ENCODE data around the gene DTYMK. TPM values are rescaled to one million over a fixed set of nuclear protein-coding genes. Genes with fewer than 3 reads are reported as not detected.

The DTYMK gene
- polyA plus RNA-seq, 1 of the 3 experiments (the other 2 are of a cell fraction) = 51.1 TPM

DNA sequence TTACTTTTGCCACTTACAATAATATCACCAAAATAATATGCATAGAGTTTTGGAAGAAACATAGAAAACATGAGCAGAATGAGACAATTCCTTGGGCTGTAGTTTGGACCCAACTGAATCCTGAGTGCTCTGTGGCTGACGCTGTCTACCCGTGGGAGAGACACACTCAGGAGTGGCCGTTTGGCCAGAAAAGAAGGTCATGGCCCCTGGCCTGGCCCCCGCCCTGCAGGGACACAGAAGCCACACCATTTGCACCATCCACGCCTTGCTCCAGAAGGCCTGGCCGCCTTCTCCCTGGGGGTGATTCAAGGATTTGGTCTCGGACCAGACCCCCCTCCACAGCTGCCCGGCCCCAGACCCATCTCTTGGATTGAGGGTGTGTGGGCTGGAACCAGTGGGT lies 41.4 kb upstream of the DTYMK start:
- peaks cover 4 to 10% of the 10 kb centered on the region in 2 experiments for H3K36me3 ChIP-seq (replicated peaks in 1 of 2; ENCODE audit: control insufficient read depth in 1 of 2, insufficient read depth in 2 of 2, low read length in 1 of 2)
- H3K4me1 ChIP-seq (ENCODE audit: control insufficient read depth in 1 of 2, insufficient read depth in 2 of 2, low read depth in 1 of 2, low read length in 1 of 2) = peaks cover 0 to 2% of the 10 kb centered on the region in 2 experiments; a peak in 1 of 4 replicates
- H3K4me2 ChIP-seq = no peak overlapping the region
- TF ChIP-seq, protein P1, sequence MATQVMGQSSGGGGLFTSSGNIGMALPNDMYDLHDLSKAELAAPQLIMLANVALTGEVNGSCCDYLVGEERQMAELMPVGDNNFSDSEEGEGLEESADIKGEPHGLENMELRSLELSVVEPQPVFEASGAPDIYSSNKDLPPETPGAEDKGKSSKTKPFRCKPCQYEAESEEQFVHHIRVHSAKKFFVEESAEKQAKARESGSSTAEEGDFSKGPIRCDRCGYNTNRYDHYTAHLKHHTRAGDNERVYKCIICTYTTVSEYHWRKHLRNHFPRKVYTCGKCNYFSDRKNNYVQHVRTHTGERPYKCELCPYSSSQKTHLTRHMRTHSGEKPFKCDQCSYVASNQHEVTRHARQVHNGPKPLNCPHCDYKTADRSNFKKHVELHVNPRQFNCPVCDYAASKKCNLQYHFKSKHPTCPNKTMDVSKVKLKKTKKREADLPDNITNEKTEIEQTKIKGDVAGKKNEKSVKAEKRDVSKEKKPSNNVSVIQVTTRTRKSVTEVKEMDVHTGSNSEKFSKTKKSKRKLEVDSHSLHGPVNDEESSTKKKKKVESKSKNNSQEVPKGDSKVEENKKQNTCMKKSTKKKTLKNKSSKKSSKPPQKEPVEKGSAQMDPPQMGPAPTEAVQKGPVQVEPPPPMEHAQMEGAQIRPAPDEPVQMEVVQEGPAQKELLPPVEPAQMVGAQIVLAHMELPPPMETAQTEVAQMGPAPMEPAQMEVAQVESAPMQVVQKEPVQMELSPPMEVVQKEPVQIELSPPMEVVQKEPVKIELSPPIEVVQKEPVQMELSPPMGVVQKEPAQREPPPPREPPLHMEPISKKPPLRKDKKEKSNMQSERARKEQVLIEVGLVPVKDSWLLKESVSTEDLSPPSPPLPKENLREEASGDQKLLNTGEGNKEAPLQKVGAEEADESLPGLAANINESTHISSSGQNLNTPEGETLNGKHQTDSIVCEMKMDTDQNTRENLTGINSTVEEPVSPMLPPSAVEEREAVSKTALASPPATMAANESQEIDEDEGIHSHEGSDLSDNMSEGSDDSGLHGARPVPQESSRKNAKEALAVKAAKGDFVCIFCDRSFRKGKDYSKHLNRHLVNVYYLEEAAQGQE (IDR thresholded peaks at IDR 0.05; ENCODE audit: low read depth, low read length) = no peak
- TF ChIP-seq SIN3A (IDR thresholded peaks at IDR 0.05; ENCODE audit: borderline replicate concordance, low read depth, low read length) (no peak), USF1 (IDR thresholded peaks at IDR 0.05; ENCODE audit: borderline replicate concordance, low read depth) (no peak), TEAD4 (IDR thresholded peaks at IDR 0.05; ENCODE audit: borderline replicate concordance, insufficient read depth) (no peak), TAF1 (IDR thresholded peaks at IDR 0.05; ENCODE audit: borderline replicate concordance, low read depth, low read length) (no peak), USF2 (IDR thresholded peaks at IDR 0.05; ENCODE audit: borderline replicate concordance, low read depth, low read length) (no peak), RXRA (IDR thresholded peaks at IDR 0.05; ENCODE audit: borderline replicate concordance, low read depth) (no peak), EP300 (IDR thresholded peaks at IDR 0.05; ENCODE audit: borderline replicate concordance in 1 of 2, low read depth in 1 of 2, low read length in 1 of 2) (no peak), PBX3 (IDR thresholded peaks at IDR 0.05) (no peak), NFIC (IDR thresholded peaks at IDR 0.05; ENCODE audit: borderline replicate concordance) (no peak), RFX5 (IDR thresholded peaks at IDR 0.05; ENCODE audit: low read length) (no peak), MXI1 (IDR thresholded peaks at IDR 0.05; ENCODE audit: low read depth, low read length) (no peak), RCOR1 (IDR thresholded peaks at IDR 0.05; ENCODE audit: low read length) (no peak)
- TF ChIP-seq, protein P2, sequence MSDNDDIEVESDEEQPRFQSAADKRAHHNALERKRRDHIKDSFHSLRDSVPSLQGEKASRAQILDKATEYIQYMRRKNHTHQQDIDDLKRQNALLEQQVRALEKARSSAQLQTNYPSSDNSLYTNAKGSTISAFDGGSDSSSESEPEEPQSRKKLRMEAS (IDR thresholded peaks at IDR 0.05; ENCODE audit: low read depth) = no peak
- POLR2A ChIA-PET = no interaction called here
- no peak overlapping the region for H3K4me3 ChIP-seq (ENCODE audit: low read depth in 2 of 2, low read length in 1 of 2)
- DNase-seq = peak; percentile 12
- CTCF ChIA-PET = interaction anchor here (1.3 to 5.4 kb wide), 4 partner anchors 9 to 150 kb away, joined by 3 to 34 read pairs (median 5); partner anchors contain the start of gene ING5
- H3K9ac ChIP-seq = no peak overlapping the region
- H3K9me3 ChIP-seq = no peaks in the 10 kb centered on the region
- WGBS (ENCODE audit: low lambda C conversion rate) = 100% methylated on average over 3 of the region's 8 CpGs
- no peaks in the 10 kb centered on the region for H3K79me2 ChIP-seq (ENCODE audit: insufficient read depth)
- H3K9me2 ChIP-seq = no peaks in the 10 kb centered on the region
- H4K20me1 ChIP-seq (ENCODE audit: insufficient read depth) = no peaks in the 10 kb centered on the region
- no peak overlapping the region for H3K27ac ChIP-seq (ENCODE audit: low read depth in 2 of 2, low read length in 1 of 2)
- no peak overlapping the region for H2AFZ ChIP-seq (ENCODE audit: low read depth)
- no peaks in the 10 kb centered on the region for H3F3A ChIP-seq (replicated peaks; ENCODE audit: insufficient read depth)
- H3K27me3 ChIP-seq (ENCODE audit: insufficient read depth) = no peaks in the 10 kb centered on the region
